IMR-90 (cell line): ENCODE results near the gene COL23A1. TPM values are rescaled to one million over a fixed set of nuclear protein-coding genes. Genes with fewer than 3 reads are reported as not detected.

Source experiments
- ATAC-seq: fragments of 200-7000 bp; cut with Tn5 transposase; 2 replicates; pipeline ENCODE4 v1.9.1; 2020; ENCODE audit warnings: low read depth, mild to moderate bottlenecking, moderate library complexity
- BruUV-seq: library from RNA; stranded (reverse); fragments of 400-500 nt; replicated peaks from 2 replicates; lab custom pipeline; 2021; lab: Mats Ljungman, UMichigan
- CTCF ChIA-PET: fragments of 300-600 bp; formaldehyde crosslinking; extraction: SDS; loops from one replicate; lab custom pipeline; 2021; ENCODE audit warnings: antibody characterized with exemption; lab: Yijun Ruan, JAX
- POLR2A ChIA-PET: fragments of 300-600 bp; sonication (Branson Sonifier 250); formaldehyde crosslinking; loops from one replicate; lab custom pipeline; 2022; ENCODE audit warnings: antibody characterized with exemption; ENCODE audit not compliant: unreplicated experiment; lab: Charles Lee
- DNase-seq: peaks from one replicate; pipeline ENCODE4 v3.0.0; 2013
- H2AFZ ChIP-seq: replicated peaks from 2 replicates; pipeline ENCODE3; 2013; ENCODE audit warnings: low read length, mild to moderate bottlenecking; ENCODE audit not compliant: poor library complexity
- H2AK5ac ChIP-seq: 2 replicates; pipeline ENCODE4 v1.6.1; 2013; ENCODE audit warnings: low read depth, low read length, inconsistent platforms
- H2AK9ac ChIP-seq: replicated peaks from 2 replicates; pipeline ENCODE3; 2013; ENCODE audit warnings: mild to moderate bottlenecking, low read depth, low read length, moderate library complexity; ENCODE audit not compliant: poor library complexity
- H2BK120ac ChIP-seq: 2 replicates; pipeline ENCODE4 v1.6.1; 2013; ENCODE audit warnings: low read depth, low read length, inconsistent platforms
- H2BK15ac ChIP-seq: 3 replicates; pipeline ENCODE4 v1.6.1; 2013; ENCODE audit warnings: low read depth, low read length, inconsistent platforms
- H2BK20ac ChIP-seq: 2 replicates; pipeline ENCODE4 v1.6.1; 2013; ENCODE audit warnings: low read depth, mild to moderate bottlenecking, inconsistent platforms, low read length, moderate library complexity
- H2BK5ac ChIP-seq: 2 replicates; pipeline ENCODE4 v1.6.1; 2013; ENCODE audit warnings: mild to moderate bottlenecking, low read depth, low read length, inconsistent platforms; ENCODE audit not compliant: poor library complexity, severe bottlenecking
- H3K14ac ChIP-seq: replicated peaks from 2 replicates; pipeline ENCODE4 v1.6.1; 2013; ENCODE audit warnings: low read depth, low read length, inconsistent platforms
- H3K18ac ChIP-seq: 2 replicates; pipeline ENCODE4 v1.6.1; 2013; ENCODE audit warnings: low read depth, low read length, control low read depth
- H3K23ac ChIP-seq: 2 replicates; pipeline ENCODE4 v1.6.1; 2013; ENCODE audit warnings: low read depth, low read length, inconsistent platforms
- H3K27ac ChIP-seq: 2 replicates; pipeline ENCODE4 v1.5.1; 2013; ENCODE audit warnings: mild to moderate bottlenecking, control low read depth, low read length; ENCODE audit not compliant: insufficient read depth
- H3K27me3 ChIP-seq: 2 replicates; pipeline ENCODE4 v1.6.1; 2013; ENCODE audit warnings: low read length; ENCODE audit not compliant: control insufficient read depth, insufficient read depth
- H3K36me3 ChIP-seq: 2 replicates; pipeline ENCODE4 v1.6.1; 2013; ENCODE audit warnings: low read length, mixed read lengths; ENCODE audit not compliant: control insufficient read depth, insufficient read depth
- H3K4ac ChIP-seq: 2 replicates; pipeline ENCODE4 v1.6.1; 2013; ENCODE audit warnings: low read depth, low read length, inconsistent platforms
- H3K4me1 ChIP-seq: 2 replicates; pipeline ENCODE4 v1.6.1; 2013; ENCODE audit warnings: low read length, mixed read lengths; ENCODE audit not compliant: control insufficient read depth, insufficient read depth
- H3K4me2 ChIP-seq: 2 replicates; pipeline ENCODE4 v1.6.1; 2013; ENCODE audit warnings: low read depth, mild to moderate bottlenecking, control low read depth, low read length, moderate library complexity
- H3K4me3 ChIP-seq: 2 replicates; pipeline ENCODE4 v1.5.1; 2013; ENCODE audit warnings: low read depth, mild to moderate bottlenecking, control low read depth, low read length, moderate library complexity; ENCODE audit not compliant: insufficient read depth
- H3K56ac ChIP-seq: 2 replicates; pipeline ENCODE4 v1.6.1; 2013; ENCODE audit warnings: low read length, inconsistent platforms; ENCODE audit not compliant: insufficient read depth; ENCODE audit errors: extremely low read depth
- H3K79me1 ChIP-seq, 2 experiments: 2 replicates each; pipeline ENCODE4 v1.6.1; 2013; ENCODE audit warnings: low read length in 2 of 2, inconsistent platforms in 1 of 2, low read depth in 1 of 2
- H3K9ac ChIP-seq: 2 replicates; pipeline ENCODE4 v1.6.1; 2013; ENCODE audit warnings: low read depth, low read length, control low read depth
- H3K9me1 ChIP-seq: 2 replicates; pipeline ENCODE4 v1.6.1; 2013; ENCODE audit warnings: low read length, inconsistent platforms; ENCODE audit not compliant: insufficient read depth
- H3K9me3 ChIP-seq: 2 replicates; pipeline ENCODE4 v1.6.1; 2013; ENCODE audit warnings: low read length; ENCODE audit not compliant: control insufficient read depth, insufficient read depth
- H4K20me1 ChIP-seq: 2 replicates; pipeline ENCODE4 v1.6.1; 2013; ENCODE audit warnings: low read length, inconsistent platforms; ENCODE audit not compliant: insufficient read depth
- H4K5ac ChIP-seq: 2 replicates; pipeline ENCODE4 v1.6.1; 2013; ENCODE audit warnings: mild to moderate bottlenecking, low read depth, low read length, control low read depth
- H4K8ac ChIP-seq, 2 experiments: 2 replicates each; pipeline ENCODE4 v1.6.1; 2013; ENCODE audit warnings: low read depth in 2 of 2, low read length in 2 of 2, control low read depth in 1 of 2, inconsistent platforms in 1 of 2
- H4K91ac ChIP-seq: 2 replicates; pipeline ENCODE4 v1.6.1; 2013; ENCODE audit warnings: low read depth, low read length, inconsistent platforms; ENCODE audit not compliant: insufficient read depth
- MXI1 ChIP-seq: IDR thresholded peaks from 2 replicates; pipeline ENCODE4 v1.6.1; 2012; ENCODE audit warnings: low read depth, mild to moderate bottlenecking, low read length, moderate library complexity, borderline replicate concordance
- RFX5 ChIP-seq: IDR thresholded peaks from 2 replicates; pipeline ENCODE4 v1.8.0; 2012; ENCODE audit warnings: low read depth, mild to moderate bottlenecking, low read length, moderate library complexity
- SMC3 ChIP-seq: fragments of 150-350 bp; IDR thresholded peaks from 2 replicates; pipeline ENCODE4 v1.6.1; 2016; ENCODE audit warnings: low read depth, mild to moderate bottlenecking, antibody characterized with exemption, low read length, moderate library complexity
- USF2 ChIP-seq: fragments of 150-350 bp; IDR thresholded peaks from 2 replicates; pipeline ENCODE4 v1.6.1; 2017; ENCODE audit warnings: mild to moderate bottlenecking, antibody characterized with exemption, low read length, low read depth
- WGBS, 2 experiments: methylation state at CpG; one replicate each; pipeline versions ENCODE4 v1.1.5 to v1.1.7; 2013; ENCODE audit warnings: missing lambda C conversion rate in 2 of 2; ENCODE audit not compliant: insufficient read length in 1 of 2; ENCODE audit errors: extremely low coverage in 2 of 2; 5-methylcytosine and 5-hydroxymethylcytosine counted together
- dilution Hi-C: fragments of 300-500 bp; cut with HindIII; formaldehyde crosslinking; loops from one replicate; pipeline ENCODE4 v1.14.3; 2018; ENCODE audit warnings: low sequenced_read_pairs; ENCODE audit not compliant: unreplicated experiment
- in situ Hi-C: fragments of 300-500 bp; cut with MboI; formaldehyde crosslinking; loops from 3 replicates; pipeline ENCODE4 v1.14.3; 2019; ENCODE audit warnings: low sequenced_read_pairs, inconsistent platforms, mixed read lengths
- intact Hi-C: fragments of 100-400 bp; cut with micrococcal nuclease; formaldehyde crosslinking; loops from 2 replicates; pipeline ENCODE4 v1.10.0; 2022
- polyA plus RNA-seq, 3 experiments: library from polyadenylated mRNA; depleted of rRNA; stranded (reverse); fragments of >200 nt; gene quantifications; 2 replicates each; pipeline ENCODE4 v1.2.3, GENCODE V29; 2012; ENCODE audit warnings: low replicate concordance in 1 of 3
- total RNA-seq: library from RNA; depleted of rRNA; stranded (reverse); fragments of >200 nt; gene quantifications from 2 replicates; pipeline ENCODE4 v1.2.3, GENCODE V29; 2012

COL23A1 gene
- total and polyA plus RNA-seq, 2 of the 4 experiments (the other 2 are of a cell fraction) = not detected

GRCh38 chr5:178627259-178627598, 37.0 kb upstream of the COL23A1 start:
- ChIA-PET POLR2A (no interaction called here), CTCF (no interaction called here)
- WGBS, 2 experiments = 100% methylated on average over 1 of the region's 20 CpGs; no CpG with 5 or more reads in 1 of the 2 experiments
- Histone ChIP-seq H2BK120ac (peak overlapping the region; percentile 50), H4K20me1 (peaks cover 25% of the 10 kb centered on the region), H4K91ac (peak overlapping the region; percentile 72; the same call in 1 of the 2 replicates), H2BK5ac (peak overlapping the region; percentile 26), H3K56ac (peak overlapping the region; percentile 44; the same call in 1 of the 2 replicates), H3K4me1 (peaks cover 2% of the 10 kb centered on the region; the same call in 1 of the 2 replicates), H4K8ac (peak overlapping the region; percentile 90 to 96), H3K18ac (peak overlapping the region; percentile 51; the same call in 1 of the 2 replicates), H2BK20ac (no peak overlapping the region), H2BK15ac (no peak overlapping the region), H3K79me1 (peaks cover 0 to 8% of the 10 kb centered on the region in 2 experiments; a peak in 2 of 4 replicates), H3K14ac (peak overlapping the region; percentile 82), H2AFZ (peak overlapping the region; percentile 98), H3K4me3 (peak overlapping the region; percentile 49), H2AK9ac (peak overlapping the region; percentile 86), H3K23ac (0 out of 2 replicates have a peak overlapping the region, but pooled peaks have one; percentile 20), H3K9me1 (no peaks in the 10 kb centered on the region; the same call in 1 of the 2 replicates), H3K27ac (peak overlapping the region; percentile 47), H3K9me3 (no peaks in the 10 kb centered on the region), H3K36me3 (peaks cover 2% of the 10 kb centered on the region), H3K9ac (0 out of 2 replicates have a peak overlapping the region, but pooled peaks have one; percentile 23), H3K27me3 (no peaks in the 10 kb centered on the region), H3K4ac (peak overlapping the region; percentile 81), H2AK5ac (no peak overlapping the region; the same call in 1 of the 2 replicates), H4K5ac (peak overlapping the region; percentile 85), H3K4me2 (peak overlapping the region; percentile 38)
- intact Hi-C loops (loop anchor here (5.0 to 10.0 kb wide), 5 partner anchors 105 to 928 kb away; partner anchors contain the start of genes PHYKPL, RUFY1, ZNF354A and ZNF354B), in situ Hi-C loops (no loop called here), dilution Hi-C loops (no loop called here)
- no peak for DNase-seq
- BruUV-seq = no TSS peak
- TF ChIP-seq SMC3 = no peak
- 0 out of 2 replicates have a peak, but pooled peaks have one; percentile 20 for TF ChIP-seq USF2
- no peak for TF ChIP-seq RFX5
- TF ChIP-seq MXI1 = no peak
- ATAC-seq = no peak
